NCI-H1694 (cell line): ENCODE measurements around the gene FUT8.
"Not testable (repeated sequence)": the region's sequence is repeated elsewhere in the genome, so short reads cannot be mapped to it uniquely, and the experiment has no call there.

Experiments
- DNase-seq: peaks from one replicate; lab custom pipeline; 2025; lab: John Stamatoyannopoulos, UW

FUT8 gene

DNA sequence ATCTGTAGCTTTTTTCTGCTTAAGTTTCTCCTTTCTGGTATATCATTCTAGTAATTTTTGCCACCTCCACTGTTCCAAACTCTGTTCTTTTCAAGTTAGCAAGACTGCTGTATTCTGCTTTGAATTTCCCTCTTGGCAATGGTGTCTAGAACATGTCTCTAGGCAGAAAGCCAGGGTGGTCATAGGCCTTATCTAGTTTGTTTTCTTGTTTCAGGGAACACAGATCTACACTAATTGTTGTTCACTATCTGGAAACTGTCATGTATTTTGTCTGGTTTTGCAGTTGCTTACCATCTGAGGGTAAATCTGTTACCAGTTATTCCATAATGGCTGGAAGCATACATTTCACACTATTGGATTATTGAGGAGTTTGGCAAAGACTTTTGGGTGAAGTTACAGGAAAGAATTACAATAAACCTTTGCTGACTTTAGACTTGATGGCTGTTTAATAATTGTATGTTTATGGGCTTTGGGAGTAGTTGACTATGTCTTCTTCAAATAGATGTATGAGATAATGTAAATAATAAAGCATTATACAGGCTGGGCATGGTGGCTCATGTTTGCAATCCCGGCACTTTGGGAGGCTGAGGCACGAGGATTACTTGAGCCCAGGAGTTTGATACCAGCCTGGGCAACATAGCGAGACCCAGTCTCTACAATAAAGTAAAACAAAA lies 41.4 kb downstream of the FUT8 start:
- no peak for DNase-seq

DNA sequence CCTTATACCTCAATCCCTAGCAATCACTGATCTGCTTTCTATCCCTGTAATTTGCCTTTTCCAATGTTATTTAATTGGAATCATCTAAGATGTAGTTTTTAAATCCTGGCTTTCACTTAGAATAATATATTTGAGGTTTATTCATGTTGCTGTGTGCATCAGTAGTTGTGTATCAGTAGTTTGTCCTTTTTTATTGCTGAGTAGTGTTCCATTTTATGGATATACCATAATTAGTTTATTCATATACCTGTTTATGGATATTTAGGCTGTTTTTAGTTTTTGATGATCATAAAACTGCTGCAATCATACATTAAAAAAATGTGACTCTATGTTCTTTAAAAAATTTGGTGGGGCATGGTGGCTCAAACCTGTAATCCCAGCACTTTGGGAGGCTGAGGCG lies 43.7 kb downstream of the FUT8 start:
- no peak for DNase-seq

DNA sequence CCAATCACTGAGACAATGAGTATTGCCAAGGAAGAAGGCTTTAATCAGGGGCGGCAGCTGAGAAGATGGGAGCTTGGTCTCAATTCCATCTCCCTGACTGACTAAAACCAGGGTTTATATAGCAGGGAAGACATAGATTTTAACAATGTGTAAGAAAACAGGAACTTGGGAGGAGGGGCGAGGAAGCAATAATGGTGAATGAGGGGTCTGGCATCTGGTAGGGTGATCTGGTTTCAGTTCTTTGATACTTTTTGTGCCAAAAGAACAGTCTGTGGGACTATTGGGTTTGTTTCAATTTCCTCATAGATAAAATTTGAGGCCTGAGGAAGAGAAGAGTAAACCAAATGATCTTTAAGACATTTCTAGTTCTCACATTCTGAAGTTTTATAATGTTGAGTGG lies 49.2 kb downstream of the FUT8 start:
- DNase-seq, result no peak

DNA sequence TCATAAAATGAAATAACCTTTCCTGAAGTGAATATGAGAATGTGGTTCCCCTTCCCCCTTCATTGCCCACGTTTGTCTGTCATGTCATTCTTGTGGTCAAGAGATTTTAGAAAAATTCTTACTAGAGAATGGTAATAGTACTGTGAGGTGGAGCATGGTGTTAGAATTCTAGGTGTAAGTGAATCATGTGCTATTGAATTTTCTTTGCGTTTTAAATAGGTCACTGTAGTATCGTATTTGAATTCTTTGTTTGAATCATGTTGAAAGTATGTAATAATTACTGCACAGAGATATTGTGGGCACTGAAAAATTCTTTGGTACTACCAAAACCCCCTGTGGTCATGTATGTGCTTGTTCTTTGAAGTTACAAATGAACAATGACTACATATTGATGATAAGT lies 49.9 kb downstream of the FUT8 start:
- DNase-seq, result no peak

DNA sequence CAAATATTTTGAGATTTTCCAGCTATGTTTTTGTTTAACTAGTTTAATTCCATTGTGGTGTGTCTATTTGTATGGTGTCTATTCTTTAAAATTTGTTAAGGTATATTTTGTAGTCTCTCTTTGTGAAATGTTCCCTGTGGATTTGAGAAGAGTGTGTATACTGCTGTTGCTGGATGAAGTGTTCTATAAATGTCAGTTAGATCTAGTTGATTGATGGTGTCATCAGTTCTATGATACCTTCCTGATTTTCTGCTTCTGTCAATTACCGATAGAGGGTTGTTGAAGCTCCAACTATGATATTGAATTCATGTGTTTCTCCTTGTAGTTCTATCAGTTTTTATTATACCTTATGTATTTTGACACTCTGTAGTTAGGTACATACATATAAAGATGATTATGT lies 53.1 kb downstream of the FUT8 start:
- no peak for DNase-seq

DNA sequence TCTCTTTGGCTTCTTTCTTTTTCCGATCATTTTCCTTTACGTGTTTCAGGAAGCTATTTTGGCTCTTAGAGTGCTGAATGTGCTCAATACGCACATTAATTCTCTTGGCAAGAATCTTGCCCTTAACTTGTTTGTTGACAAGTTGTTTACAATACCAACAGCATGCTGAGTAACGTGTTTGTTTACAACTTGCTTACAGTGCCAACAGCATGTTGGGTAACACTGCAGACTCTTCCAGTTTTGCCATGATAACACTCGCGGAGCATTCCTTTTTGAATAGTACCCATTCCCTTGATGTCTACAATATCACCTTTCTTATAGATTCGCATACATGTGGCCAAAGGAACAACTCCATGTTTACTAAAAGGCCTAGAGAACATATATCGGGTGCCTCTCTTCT lies 55.4 kb downstream of the FUT8 start:
- not testable (repeated sequence) for DNase-seq

DNA sequence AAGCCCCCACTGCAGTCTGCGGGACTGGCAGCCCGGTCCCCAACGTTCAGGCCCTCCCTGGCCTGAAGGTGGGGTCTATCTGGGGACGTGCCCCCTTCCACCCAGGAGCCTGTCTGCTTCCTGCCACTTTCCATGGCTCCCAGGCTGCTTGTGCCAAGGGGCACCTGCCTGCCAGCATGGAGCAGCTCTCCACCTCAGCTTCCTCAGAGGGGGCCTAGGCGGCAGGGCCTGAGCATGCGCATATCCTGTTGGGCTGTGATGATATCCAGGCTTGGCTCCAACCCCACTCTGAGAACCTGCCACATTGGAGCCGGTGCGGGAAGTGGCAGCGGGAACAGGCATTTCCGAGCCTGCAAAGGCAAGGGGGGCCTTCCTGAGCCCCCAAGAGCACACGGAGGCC lies 57.4 kb downstream of the FUT8 start:
- DNase-seq, result no peak

DNA sequence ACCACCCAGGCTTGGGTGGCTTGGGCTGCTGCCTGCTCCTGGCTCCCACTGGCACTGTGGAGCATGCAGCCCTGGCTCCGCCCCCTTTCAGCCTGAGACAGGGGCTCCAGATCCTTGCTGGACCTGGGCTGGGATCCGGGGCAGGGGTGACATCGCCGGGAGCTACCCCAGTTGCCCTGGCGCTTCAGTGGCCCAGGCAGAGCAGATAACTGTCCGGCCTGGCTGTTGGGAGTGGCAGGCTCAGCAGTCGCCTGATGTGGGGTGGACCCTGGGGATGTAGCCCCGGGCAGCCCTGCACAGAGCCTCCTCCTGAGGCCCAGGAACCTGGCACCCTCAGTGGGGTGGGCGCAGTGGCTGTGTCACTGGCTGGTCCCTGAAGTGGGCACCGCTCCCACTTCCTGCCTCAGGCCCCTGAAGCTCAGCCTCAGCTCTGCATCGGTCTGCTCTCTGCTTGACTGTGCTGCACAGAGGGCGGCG lies 57.9 kb downstream of the FUT8 start:
- DNase-seq, result no peak

DNA sequence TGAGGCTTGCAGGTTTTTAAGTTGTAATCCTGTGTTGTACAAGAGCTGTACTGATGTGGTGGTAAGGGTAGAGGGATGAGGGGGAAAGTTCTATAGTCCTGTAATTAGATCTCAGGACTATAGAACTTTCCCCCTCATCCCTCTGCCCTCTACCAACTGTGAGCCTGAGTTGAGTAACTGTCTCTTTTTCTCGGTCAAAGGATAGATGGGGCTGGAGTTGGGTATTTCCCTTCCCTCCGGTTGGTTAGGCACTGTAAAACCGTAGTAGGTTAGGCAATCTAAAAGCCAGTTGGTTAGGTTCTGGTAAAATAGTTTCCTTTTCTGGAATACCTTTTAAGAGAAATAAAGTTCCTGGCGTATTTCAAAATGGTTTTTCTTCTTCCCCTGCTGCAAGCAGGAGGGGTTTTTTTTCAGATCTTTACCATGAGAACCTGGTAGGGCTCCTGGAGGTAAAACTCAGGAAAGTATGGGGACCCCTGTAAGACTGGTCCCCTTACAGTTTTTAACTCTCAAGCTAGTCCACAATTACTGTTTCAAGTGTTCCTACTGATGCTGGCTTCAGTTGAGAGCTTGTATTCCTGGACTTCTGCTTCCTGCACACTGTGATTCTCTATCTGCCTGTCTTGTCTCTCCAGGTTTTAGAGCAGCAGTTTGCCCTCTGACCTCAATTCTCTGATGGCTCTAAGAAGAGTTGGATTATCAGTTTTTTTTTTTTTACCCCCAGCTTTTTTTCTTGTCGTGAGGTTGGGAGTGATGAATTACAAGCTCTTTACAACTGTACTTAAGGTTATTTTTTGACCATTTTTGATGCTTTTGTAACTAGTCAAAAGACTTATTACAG lies 58.7 kb downstream of the FUT8 start:
- no peak for DNase-seq

DNA sequence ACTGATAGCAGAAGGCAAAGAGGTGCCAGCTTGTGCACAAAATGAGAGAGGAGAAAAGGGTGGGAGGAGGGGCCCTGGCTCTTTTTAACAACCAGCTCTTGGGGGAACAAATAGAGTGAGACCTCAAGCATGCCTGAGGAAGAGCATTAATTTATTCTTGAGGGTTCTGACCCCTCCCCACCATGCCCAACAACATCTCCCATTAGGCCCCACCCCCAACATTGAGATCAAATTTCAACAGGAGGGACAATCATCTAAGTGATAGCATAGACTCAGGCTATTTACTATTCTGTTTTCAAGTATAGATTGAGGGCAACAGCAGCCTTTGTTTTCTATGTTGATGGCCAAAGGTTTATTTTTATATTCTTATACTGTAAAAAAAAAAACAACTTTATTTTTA lies 59.7 kb downstream of the FUT8 start:
- no peak for DNase-seq

DNA sequence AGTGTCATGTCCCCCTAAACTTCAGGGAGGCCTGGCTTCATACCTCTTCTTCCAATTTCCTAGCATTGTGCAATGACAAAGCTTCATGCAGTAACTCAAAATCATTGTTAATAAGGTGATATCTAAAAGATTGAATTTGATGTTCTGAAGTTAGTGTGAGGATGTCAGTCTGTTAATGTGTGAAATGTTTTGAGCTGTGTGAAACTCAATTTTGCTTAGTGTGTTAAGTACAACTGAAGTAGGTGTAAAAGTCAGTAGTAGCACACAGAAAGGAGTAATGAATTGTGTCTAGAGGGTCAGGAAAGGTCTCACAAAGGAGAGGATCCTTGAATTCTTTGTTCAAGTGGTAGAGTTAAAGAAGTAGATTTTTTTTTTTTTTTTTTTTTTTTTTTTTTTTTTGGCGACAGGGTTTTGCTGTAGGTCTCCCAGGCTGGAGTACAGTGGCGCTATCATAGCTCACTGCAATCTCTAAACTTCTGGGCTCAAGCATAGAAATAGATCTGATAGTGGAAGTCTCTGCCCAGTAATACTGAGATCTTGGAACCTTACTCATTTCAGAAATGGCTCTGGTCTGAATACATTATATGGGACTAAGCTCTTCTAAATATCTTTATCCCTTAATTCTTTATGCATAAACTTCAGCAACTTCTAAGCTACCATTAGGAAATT lies 63.9 kb downstream of the FUT8 start:
- no peak for DNase-seq

DNA sequence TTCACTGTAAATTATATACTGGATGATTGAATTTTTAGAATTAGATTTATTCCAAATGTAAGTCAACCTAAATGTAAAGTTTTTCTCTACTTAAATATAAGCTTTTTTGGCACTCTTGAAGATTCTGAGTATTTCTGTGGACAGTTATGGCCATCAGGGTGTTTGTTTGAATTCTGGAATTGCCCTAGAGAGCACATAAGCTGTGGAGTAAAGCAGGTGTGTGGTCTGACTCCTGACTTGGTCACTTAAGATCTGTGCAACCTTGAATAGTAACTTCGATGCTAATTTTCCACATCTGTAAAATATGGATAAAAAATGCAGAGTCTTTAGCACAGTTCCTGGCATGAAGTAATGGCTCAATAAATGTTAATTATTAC lies 64.4 kb downstream of the FUT8 start:
- DNase-seq, result no peak

DNA sequence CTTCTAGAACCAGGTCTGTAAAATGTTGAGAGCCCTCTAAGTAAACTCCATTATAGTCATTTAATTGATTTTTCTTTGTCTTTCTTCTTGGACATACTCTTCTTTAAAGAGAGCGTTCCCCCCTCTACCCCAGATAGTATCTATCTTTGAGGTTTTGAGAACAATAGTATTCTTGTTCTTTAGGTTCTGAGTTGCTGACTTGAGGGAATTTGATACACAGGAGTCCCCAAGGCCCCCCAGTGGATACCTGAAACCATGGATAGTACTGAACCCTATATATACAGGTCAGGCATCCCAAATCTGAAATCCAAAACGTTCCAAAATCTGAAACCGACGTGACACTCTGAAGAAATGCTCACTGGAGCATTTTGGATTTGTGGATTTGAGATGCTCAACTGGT lies 65.5 kb downstream of the FUT8 start:
- DNase-seq, result no peak

DNA sequence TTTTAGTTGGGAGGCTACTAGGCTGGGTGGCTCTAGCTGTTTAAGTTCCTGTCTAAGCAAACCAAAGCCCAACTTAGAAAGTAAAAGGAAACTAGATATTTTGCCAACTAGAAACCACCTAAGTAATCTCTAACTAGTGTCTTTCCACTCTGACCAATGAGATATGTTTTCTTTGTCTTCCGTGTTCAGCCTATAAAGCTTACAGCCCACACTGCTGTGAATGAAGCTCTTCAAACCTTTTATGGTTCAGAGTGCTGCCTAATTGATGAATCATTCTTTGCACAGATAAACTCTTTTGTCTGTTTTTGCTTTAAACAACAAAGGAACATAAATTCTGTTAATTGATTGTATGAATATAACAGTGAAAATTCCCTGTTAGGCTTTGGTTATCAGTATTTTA lies 66.1 kb downstream of the FUT8 start:
- DNase-seq, result no peak

DNA sequence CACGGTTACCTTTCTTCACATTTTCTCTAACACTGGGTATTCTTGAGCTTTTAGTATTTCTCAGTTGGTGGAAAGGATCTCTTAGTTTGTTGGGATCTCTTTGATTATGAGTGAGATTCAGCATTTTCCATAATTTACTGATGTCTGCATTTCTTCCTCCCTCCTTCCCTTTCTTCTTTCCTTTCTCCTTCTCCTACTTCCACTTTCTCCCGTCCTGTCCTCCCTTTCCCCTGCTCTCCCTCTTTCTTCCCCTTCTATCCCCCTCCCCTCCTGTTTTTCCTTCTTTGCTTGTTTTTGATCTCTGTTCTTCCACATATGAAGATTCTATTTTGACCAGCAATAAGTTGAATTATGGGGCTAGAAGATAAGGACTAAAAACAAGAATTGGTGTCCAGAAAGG lies 66.9 kb downstream of the FUT8 start:
- DNase-seq, result no peak

DNA sequence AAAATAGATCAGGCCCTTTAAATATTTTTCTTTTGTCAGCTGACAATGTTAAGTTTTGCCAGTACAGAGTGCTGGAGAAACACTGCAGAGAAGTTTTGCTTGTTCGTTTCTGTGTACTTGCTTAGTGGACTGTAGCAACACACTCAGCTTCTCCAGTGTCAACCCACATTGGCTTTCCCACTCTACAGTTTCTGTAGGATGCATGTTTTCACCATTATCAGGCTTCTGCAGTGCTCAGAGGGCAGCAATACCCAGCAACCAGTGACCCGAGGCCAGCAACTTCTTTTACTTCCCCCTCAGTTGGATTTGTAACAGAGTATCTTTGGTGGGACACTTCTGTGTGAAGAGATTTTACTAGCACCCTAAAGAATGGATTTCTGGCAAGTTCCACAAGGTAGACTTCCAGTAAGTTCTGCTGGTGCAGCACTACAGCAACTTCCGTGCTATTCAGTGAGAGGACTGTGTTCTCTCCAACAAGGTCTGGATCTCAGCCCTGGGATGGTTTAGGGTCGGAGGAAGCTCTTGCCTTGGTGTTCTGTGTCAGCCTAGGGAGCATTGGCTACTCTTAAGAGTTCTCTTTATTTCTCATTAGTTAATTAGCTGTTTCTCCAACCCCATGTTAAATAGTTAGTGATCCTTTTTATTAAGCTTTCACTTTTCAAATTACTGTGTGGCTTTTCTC lies 70.4 kb downstream of the FUT8 start:
- DNase-seq, result no peak

DNA sequence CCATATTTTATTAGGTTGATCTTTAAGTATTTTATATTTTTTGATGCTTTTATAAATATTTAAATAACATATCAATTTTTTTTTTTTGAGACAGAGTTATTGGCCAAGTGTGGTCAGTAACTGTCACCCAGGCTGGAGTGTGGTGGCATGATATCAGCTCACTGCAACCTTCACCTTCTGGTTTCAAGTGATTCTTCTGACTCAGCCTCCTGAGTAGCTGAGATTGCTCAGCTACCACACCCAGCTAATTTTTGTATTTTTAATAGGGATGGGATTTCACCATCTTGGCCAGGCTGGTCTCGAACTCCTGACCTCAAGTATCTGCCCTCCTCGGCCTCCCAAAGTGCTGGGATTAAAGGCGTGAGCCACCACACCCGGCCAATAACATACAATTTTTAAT lies 71.1 kb downstream of the FUT8 start:
- DNase-seq, result no peak

DNA sequence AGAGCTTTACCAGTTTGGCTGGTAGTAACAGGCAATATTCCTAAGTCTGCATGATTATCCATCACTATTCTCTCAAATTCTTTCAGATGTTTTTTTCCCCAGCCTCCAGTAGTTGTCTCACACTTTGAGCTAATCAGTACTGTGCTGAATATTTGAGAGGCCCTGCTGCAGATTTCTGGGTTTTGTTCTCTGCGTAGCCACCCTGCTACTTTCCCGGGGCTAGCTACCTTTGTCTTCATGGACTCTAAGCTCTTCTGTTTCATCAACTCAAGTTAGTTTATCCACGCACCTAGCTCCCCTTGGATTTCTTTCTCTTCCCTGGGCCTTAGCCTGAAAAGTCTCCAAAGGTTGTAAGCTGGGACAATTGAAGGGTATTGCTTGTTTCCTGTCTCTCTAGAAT lies 73.0 kb downstream of the FUT8 start:
- DNase-seq, result no peak

DNA sequence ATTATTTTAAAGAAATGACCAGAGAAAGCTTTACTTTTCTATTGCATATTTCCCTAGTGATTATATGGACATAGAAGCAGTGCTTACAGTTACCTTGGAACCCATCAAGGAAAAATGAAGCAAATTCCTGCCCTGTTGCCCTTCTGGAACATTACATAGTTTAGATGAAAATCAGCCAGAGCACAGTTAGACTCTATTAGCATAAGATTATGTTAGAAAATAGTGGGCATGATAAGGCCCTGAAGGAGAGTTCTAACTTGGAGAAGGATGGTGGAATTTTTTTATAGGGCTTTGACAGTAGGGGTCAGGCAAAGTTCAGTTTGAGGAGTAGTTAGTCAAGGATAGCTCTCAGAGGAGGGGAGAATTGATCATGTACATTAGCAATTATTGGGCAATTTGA lies 74.3 kb downstream of the FUT8 start:
- no peak for DNase-seq

DNA sequence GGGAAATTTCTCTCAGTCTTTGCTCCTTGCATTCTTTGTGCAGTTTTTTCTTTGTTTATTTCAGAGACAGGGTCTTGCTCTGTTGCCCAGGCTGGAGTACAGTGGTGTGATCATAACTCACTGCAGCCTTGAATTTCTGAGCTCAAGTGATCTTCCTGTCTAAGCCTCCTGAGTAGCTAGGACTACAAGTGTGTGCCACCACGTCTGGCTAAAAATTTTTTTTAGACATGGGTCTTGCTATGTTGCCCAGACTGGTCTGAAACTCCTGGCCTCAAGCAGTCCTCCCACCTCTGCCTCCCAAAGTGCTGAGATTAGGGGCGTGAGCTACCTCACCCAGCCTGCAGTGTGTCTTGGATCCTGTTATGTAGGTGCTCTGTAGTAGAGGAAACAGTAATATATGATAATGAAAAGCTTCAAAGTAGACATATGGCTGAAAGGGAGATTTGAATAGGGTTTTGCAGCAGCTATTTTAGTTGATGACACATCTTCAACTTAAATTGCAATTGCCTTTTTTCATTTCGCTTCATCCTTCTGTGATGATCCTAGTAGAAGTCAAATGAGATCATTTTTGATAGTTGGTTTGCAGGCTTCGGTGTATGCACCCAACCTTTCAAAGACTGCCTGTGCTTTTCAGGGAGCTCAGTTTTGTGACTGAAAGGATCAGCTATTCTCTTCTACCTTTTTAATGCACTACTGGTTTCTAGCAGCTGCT lies 75.4 kb downstream of the FUT8 start:
- DNase-seq, result no peak

DNA sequence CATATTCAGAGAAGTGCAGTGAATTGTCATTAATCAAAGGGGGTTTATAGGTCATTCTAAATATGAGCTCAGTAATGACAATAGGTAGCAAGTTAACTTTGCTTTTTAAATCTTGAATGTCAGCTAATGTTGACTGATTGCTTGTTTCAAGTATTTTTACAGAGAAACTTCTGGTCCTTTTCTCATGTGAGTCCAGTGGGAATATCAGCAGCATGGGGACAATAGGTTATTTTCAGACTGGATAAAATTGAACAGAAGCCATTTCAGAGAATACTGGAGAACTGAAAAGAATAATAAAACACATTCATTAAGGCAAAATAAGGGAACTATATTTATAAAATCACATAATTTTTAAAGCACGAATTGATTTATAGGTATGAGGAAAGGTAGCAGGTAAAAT lies 78.7 kb downstream of the FUT8 start:
- no peak for DNase-seq

DNA sequence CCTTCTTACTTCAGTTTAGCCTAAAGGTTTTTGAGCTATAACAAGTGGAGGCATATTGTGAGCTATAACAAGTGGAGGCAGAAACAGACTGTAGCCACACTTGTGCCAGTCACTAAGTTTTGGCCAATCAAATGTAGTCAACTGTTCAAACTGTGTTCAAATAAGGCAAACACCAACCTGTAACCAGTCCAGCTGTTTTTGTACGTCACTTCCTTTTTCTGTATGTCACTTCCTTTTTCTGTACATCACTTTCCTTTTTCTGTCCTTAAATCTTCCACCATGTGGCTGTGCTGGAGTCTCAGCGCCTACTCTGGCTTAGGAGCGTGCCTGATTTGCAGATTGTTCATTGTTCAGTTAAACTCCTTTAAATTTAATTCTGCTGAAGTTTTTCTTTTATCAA lies 79.7 kb downstream of the FUT8 start:
- DNase-seq, result no peak
